ENCODE data around the gene SCN9A.

Gene SCN9A

GRCh38 chr2:166418853-166419615 lies 43.3 kb upstream of the SCN9A start:
- Histone ChIP-seq H3K27ac (ENCODE audit: low read depth, low read length, poor library complexity, severe bottlenecking) (no peak overlapping the region), H3K4me1 (ENCODE audit: insufficient read depth, low read length, severe bottlenecking) (no peaks in the 10 kb centered on the region), H3F3A (ENCODE audit: insufficient read depth, low read length) (no peaks in the 10 kb centered on the region), H3K36me3 (ENCODE audit: insufficient read depth, low read length) (no peaks in the 10 kb centered on the region), H3K4me2 (ENCODE audit: low read length) (no peak overlapping the region), H3K9me3 (ENCODE audit: low read length) (no peaks in the 10 kb centered on the region), H3K79me2 (ENCODE audit: insufficient read depth, low read length) (no peaks in the 10 kb centered on the region), H3K27me3 (ENCODE audit: insufficient read depth, low read length) (no peaks in the 10 kb centered on the region), H3K9me2 (ENCODE audit: low read depth, low read length) (no peaks in the 10 kb centered on the region), H4K20me1 (ENCODE audit: insufficient read depth, low read length) (no peaks in the 10 kb centered on the region), H2AFZ (ENCODE audit: low read length) (no peak overlapping the region), H3K4me3 (ENCODE audit: low read depth, low read length, poor library complexity, severe bottlenecking) (no peak overlapping the region), H3K9ac (ENCODE audit: low read length) (no peak overlapping the region)
- TF ChIP-seq CTCF (IDR thresholded peaks at IDR 0.05; ENCODE audit: low read length) (no peak), EZH2 (IDR thresholded peaks at IDR 0.05; ENCODE audit: borderline replicate concordance, low read length) (no peak)

GRCh38 chr2:166417669-166418068 lies 41.9 kb upstream of the SCN9A start:
- H3K9ac ChIP-seq (ENCODE audit: low read length): no peak overlapping the region
- no peaks in the 10 kb centered on the region for H3F3A ChIP-seq (ENCODE audit: insufficient read depth, low read length)
- H3K4me1 ChIP-seq (ENCODE audit: insufficient read depth, low read length, severe bottlenecking): no peaks in the 10 kb centered on the region
- TF ChIP-seq EZH2 (IDR thresholded peaks at IDR 0.05; ENCODE audit: borderline replicate concordance, low read length) (no peak), CTCF (IDR thresholded peaks at IDR 0.05; ENCODE audit: low read length) (peak; percentile 15; the same call in 1 of the 2 replicates)
- H2AFZ ChIP-seq (ENCODE audit: low read length): no peak overlapping the region
- no peak overlapping the region for H3K4me2 ChIP-seq (ENCODE audit: low read length)
- H3K27me3 ChIP-seq (ENCODE audit: insufficient read depth, low read length): no peaks in the 10 kb centered on the region
- H4K20me1 ChIP-seq (ENCODE audit: insufficient read depth, low read length): no peaks in the 10 kb centered on the region
- H3K79me2 ChIP-seq (ENCODE audit: insufficient read depth, low read length): no peaks in the 10 kb centered on the region
- no peaks in the 10 kb centered on the region for H3K9me2 ChIP-seq (ENCODE audit: low read depth, low read length)
- no peaks in the 10 kb centered on the region for H3K36me3 ChIP-seq (ENCODE audit: insufficient read depth, low read length)
- no peak overlapping the region for H3K27ac ChIP-seq (ENCODE audit: low read depth, low read length, poor library complexity, severe bottlenecking)
- no peaks in the 10 kb centered on the region for H3K9me3 ChIP-seq (ENCODE audit: low read length)
- H3K4me3 ChIP-seq (ENCODE audit: low read depth, low read length, poor library complexity, severe bottlenecking): no peak overlapping the region

GRCh38 chr2:166413255-166413654 lies 37.5 kb upstream of the SCN9A start:
- Histone ChIP-seq H3K4me2 (ENCODE audit: low read length) (no peak overlapping the region), H3K36me3 (ENCODE audit: insufficient read depth, low read length) (no peaks in the 10 kb centered on the region), H3F3A (ENCODE audit: insufficient read depth, low read length) (no peaks in the 10 kb centered on the region), H3K9ac (ENCODE audit: low read length) (no peak overlapping the region), H2AFZ (ENCODE audit: low read length) (no peak overlapping the region), H3K27ac (ENCODE audit: low read depth, low read length, poor library complexity, severe bottlenecking) (no peak overlapping the region), H3K9me3 (ENCODE audit: low read length) (no peaks in the 10 kb centered on the region), H3K4me3 (ENCODE audit: low read depth, low read length, poor library complexity, severe bottlenecking) (no peak overlapping the region), H3K27me3 (ENCODE audit: insufficient read depth, low read length) (no peaks in the 10 kb centered on the region), H3K79me2 (ENCODE audit: insufficient read depth, low read length) (no peaks in the 10 kb centered on the region), H3K9me2 (ENCODE audit: low read depth, low read length) (no peaks in the 10 kb centered on the region), H3K4me1 (ENCODE audit: insufficient read depth, low read length, severe bottlenecking) (no peaks in the 10 kb centered on the region), H4K20me1 (ENCODE audit: insufficient read depth, low read length) (no peaks in the 10 kb centered on the region)
- TF ChIP-seq CTCF (IDR thresholded peaks at IDR 0.05; ENCODE audit: low read length) (no peak), EZH2 (IDR thresholded peaks at IDR 0.05; ENCODE audit: borderline replicate concordance, low read length) (no peak)
